C4-2B (cell line): Measurements from ENCODE around the gene AFAP1L1.

Source experiments
- H3K27ac ChIP-seq: fragments of 450-650 bp; 2 replicates; pipeline ENCODE4 v1.5.1; 2017
- CTCF ChIP-seq: fragments of 450-650 bp; conservative IDR thresholded peaks from 2 replicates; pipeline ENCODE4 v1.5.1; 2017; ENCODE audit warnings: mild to moderate bottlenecking
- ZFX ChIP-seq: fragments of 450-650 bp; IDR thresholded peaks from 2 replicates; pipeline ENCODE4 v1.6.1; 2017

The AFAP1L1 gene

GRCh38 chr5:149325166-149325735 is 53.6 kb downstream of the AFAP1L1 start:
- no peak overlapping the region for H3K27ac ChIP-seq

GRCh38 chr5:149325894-149326293 is 54.2 kb downstream of the AFAP1L1 start:
- TF ChIP-seq CTCF (no peak), ZFX (no peak)
- no peak overlapping the region for H3K27ac ChIP-seq

More at GRCh38 chr5:149325166-149325735, 53.6 kb downstream of the AFAP1L1 start:
- TF ChIP-seq ZFX = no peak

- TF ChIP-seq CTCF = no peak
- no peak for TF ChIP-seq ZFX
- H3K27ac ChIP-seq = no peak overlapping the region
Observed at GRCh38 chr5:149326611-149327010, 55.0 kb downstream of the AFAP1L1 start.

GRCh38 chr5:149328177-149328576 is 56.5 kb downstream of the AFAP1L1 start:
- H3K27ac ChIP-seq = no peak overlapping the region
- TF ChIP-seq ZFX (no peak), CTCF (no peak)

GRCh38 chr5:149333711-149334443 is 62.2 kb downstream of the AFAP1L1 start:
- H3K27ac ChIP-seq = no peak overlapping the region
- TF ChIP-seq CTCF (no peak), ZFX (no peak)

- no peak overlapping the region for H3K27ac ChIP-seq
- no peak for TF ChIP-seq CTCF
- no peak for TF ChIP-seq ZFX
Observed at GRCh38 chr5:149337736-149338135, 66.1 kb downstream of the AFAP1L1 start.

GRCh38 chr5:149338364-149338763 is 66.7 kb downstream of the AFAP1L1 start:
- no peak overlapping the region for H3K27ac ChIP-seq
- no peak for TF ChIP-seq CTCF
- no peak for TF ChIP-seq ZFX

GRCh38 chr5:149340920-149341319 is 69.3 kb downstream of the AFAP1L1 start:
- TF ChIP-seq CTCF (no peak), ZFX (no peak)
- H3K27ac ChIP-seq = no peak overlapping the region
